HEK293T (cell line): ENCODE measurements around the gene MGAT2.

Experiments
- BHLHE40 ChIP-seq: fragments of 450-650 bp; IDR thresholded peaks from 2 replicates; pipeline ENCODE4 v1.6.1; 2016; ENCODE audit warnings: mild to moderate bottlenecking, moderate library complexity, borderline replicate concordance
- CTBP1 ChIP-seq: fragments of 450-650 bp; IDR thresholded peaks from 2 replicates; pipeline ENCODE4 v1.6.1; 2016; ENCODE audit warnings: borderline replicate concordance
- ELF4 ChIP-seq: fragments of 450-650 bp; IDR thresholded peaks from 2 replicates; pipeline ENCODE4 v1.6.1; 2017; ENCODE audit warnings: antibody characterized with exemption
- FOXA1 ChIP-seq: fragments of 450-650 bp; IDR thresholded peaks from 2 replicates; pipeline ENCODE4 v1.6.1; 2016; ENCODE audit warnings: mild to moderate bottlenecking
- FOXK2 ChIP-seq: fragments of 450-650 bp; IDR thresholded peaks from 2 replicates; pipeline ENCODE4 v1.6.1; 2016; ENCODE audit warnings: mild to moderate bottlenecking
- FOXM1 ChIP-seq: fragments of 450-650 bp; IDR thresholded peaks from 2 replicates; pipeline ENCODE4 v1.6.1; 2017; ENCODE audit warnings: mild to moderate bottlenecking, borderline replicate concordance
- HDGF ChIP-seq: fragments of 450-650 bp; IDR thresholded peaks from 2 replicates; pipeline ENCODE4 v1.6.1; 2017; ENCODE audit warnings: antibody characterized with exemption, borderline replicate concordance
- LEF1 ChIP-seq: fragments of 450-650 bp; IDR thresholded peaks from 2 replicates; pipeline ENCODE4 v1.6.1; 2017; ENCODE audit warnings: mild to moderate bottlenecking, borderline replicate concordance
- NFRKB ChIP-seq: fragments of 450-650 bp; IDR thresholded peaks from 2 replicates; pipeline ENCODE4 v1.6.1; 2016; ENCODE audit warnings: mild to moderate bottlenecking, moderate library complexity
- SP1 ChIP-seq: fragments of 450-650 bp; IDR thresholded peaks from 2 replicates; pipeline ENCODE4 v1.6.1; 2017
- SUZ12 ChIP-seq: fragments of 450-650 bp; IDR thresholded peaks from 2 replicates; pipeline ENCODE4 v1.6.1; 2016; ENCODE audit warnings: mild to moderate bottlenecking
- TARDBP ChIP-seq: fragments of 450-650 bp; IDR thresholded peaks from 2 replicates; pipeline ENCODE4 v1.6.1; 2016
- ZNF384 ChIP-seq: fragments of 450-650 bp; IDR thresholded peaks from 2 replicates; pipeline ENCODE4 v1.6.1; 2016

DNA sequence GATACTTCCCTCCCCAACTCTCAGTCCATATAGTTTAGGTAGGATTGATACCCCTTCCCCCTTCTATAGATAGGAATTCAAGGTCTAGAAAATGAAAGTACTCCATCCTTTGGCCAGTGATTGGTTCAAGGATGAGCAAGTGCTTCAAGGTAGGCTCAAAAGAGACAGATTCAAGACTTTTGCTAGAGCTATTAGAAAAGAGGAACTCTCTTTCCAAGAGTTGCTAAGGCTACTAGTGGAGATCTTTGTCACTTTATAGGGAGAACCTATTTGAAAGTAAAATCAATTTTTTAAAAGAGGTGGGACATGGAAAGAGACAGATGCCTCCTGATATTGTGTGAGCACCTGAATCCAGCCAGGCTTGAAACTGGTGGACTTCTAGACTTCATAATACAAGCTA is 49.9 kb downstream of the MGAT2 start:
- TF ChIP-seq SUZ12 (no peak), TARDBP (no peak), LEF1 (no peak), NFRKB (no peak), ELF4 (no peak), CTBP1 (no peak), FOXK2 (no peak), ZNF384 (no peak), FOXA1 (no peak), BHLHE40 (no peak), FOXM1 (no peak), SP1 (no peak), HDGF (no peak)
